Mucosa of descending colon (tissue), 3 donors: ENCODE measurements around the gene STK32C. TPM values are rescaled to one million over a fixed set of nuclear protein-coding genes. Genes with fewer than 3 reads are reported as not detected.

Source experiments
- ATAC-seq: fragments of 200-7000 bp; cut with Tn5 transposase; one replicate; pipeline ENCODE4 v1.9.1; 2020; ENCODE audit warnings: mild to moderate bottlenecking, moderate library complexity
- DNase-seq, 3 donors: peaks; one replicate each; pipeline ENCODE4 v3.0.0-alpha.2; 2020
- H3K36me3 ChIP-seq: fragments of 200-600 bp; one replicate; pipeline ENCODE4 v1.8.0; 2021; ENCODE audit warnings: low read depth, mild to moderate bottlenecking
- H3K4me1 ChIP-seq: fragments of 200-600 bp; one replicate; pipeline ENCODE4 v1.8.0; 2021; ENCODE audit warnings: low read depth, mild to moderate bottlenecking
- H3K4me3 ChIP-seq: fragments of 200-600 bp; one replicate; pipeline ENCODE4 v1.8.0; 2021; ENCODE audit warnings: mild to moderate bottlenecking
- H3K9me3 ChIP-seq: fragments of 200-600 bp; one replicate; pipeline ENCODE4 v1.8.0; 2021; ENCODE audit warnings: mild to moderate bottlenecking
- intact Hi-C, 2 donors: fragments of 100-400 bp; cut with DNase I in 1 of 2; cut with micrococcal nuclease in 1 of 2; formaldehyde crosslinking; loops; one replicate each; pipeline versions ENCODE4 v1.11.0 to v1.11.1; 2022; cut with DNase I, micrococcal nuclease
- total RNA-seq, 3 donors: library from RNA; stranded (reverse); fragmentation: NEBNext Ultra II Directional in 2 of 3; extraction: Animal tissue kit (Norgen Biotek cat#: 25700) in 2 of 3; gene quantifications; one replicate each; pipeline versions ENCODE4 v1.2.1 to v1.2.4, GENCODE V29; 2021 to 2023
- TF ChIP-seq, protein P1 (sequence below): fragments of 200-600 bp; IDR thresholded peaks from one replicate; pipeline ENCODE4 v1.8.0; 2022; ENCODE audit warnings: antibody characterized with exemption, mild to moderate bottlenecking
- donor health status: DM: no; HTN: no; CAD: no; lungs with moderate emphysema.
- donor health status: DM: no; HTN: no; CAD: no.
- donor health status: DM: no; HTN: yes; CAD: no.

STK32C gene
- total RNA-seq, 3 donors from 2014 or later = 4.5 to 11.5 (median 11.1) TPM

DNA sequence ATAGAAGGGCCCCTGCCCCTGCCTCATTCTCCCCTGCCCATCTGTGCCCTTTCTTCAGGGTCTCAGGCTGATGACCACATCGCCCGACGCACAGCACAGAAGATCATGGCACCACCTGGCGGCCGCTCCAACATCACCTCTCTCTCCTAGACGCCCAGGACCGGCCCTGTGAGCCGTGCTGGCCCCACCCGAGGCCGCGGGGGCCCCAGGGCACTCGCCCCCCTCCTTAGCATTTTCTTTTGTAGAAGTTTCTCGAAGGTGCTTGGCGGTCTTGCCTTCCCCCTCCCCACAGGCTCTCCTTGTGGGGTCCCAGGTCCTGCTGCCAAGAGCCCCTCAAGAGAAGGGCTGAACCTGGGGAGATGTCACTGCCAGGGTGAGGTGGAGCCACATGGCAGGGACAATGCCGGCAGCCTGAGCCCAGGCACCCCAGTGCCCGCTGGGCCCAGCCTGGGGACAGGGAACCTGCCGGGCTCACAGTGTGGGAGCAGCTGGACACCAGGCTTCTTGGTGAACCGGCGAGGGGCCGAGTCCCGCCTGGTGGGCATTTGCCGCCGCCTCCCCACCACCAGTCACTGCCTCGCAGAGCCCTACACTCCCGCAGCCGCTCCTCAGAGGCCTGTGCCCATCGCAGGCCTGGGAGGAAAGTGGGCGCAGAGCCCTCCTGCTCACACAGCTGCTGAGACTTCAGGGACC lies 102.8 kb downstream of the STK32C start:
- DNase-seq (no peak), ATAC-seq (no peak)
- no peaks in the 10 kb centered on the region for H3K4me1 ChIP-seq
- H3K4me3 ChIP-seq = no peak overlapping the region
- TF ChIP-seq, protein P1, sequence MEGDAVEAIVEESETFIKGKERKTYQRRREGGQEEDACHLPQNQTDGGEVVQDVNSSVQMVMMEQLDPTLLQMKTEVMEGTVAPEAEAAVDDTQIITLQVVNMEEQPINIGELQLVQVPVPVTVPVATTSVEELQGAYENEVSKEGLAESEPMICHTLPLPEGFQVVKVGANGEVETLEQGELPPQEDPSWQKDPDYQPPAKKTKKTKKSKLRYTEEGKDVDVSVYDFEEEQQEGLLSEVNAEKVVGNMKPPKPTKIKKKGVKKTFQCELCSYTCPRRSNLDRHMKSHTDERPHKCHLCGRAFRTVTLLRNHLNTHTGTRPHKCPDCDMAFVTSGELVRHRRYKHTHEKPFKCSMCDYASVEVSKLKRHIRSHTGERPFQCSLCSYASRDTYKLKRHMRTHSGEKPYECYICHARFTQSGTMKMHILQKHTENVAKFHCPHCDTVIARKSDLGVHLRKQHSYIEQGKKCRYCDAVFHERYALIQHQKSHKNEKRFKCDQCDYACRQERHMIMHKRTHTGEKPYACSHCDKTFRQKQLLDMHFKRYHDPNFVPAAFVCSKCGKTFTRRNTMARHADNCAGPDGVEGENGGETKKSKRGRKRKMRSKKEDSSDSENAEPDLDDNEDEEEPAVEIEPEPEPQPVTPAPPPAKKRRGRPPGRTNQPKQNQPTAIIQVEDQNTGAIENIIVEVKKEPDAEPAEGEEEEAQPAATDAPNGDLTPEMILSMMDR = no peak
- intact Hi-C loops = no loop called here
- no peaks in the 10 kb centered on the region for H3K36me3 ChIP-seq
- H3K9me3 ChIP-seq = no peaks in the 10 kb centered on the region

GRCh38 chr10:132204078-132204780 lies 103.5 kb downstream of the STK32C start:
- TF ChIP-seq, protein P1 = no peak
- DNase-seq (peak in 1 of 3 donors; percentile 40), ATAC-seq (no peak)
- intact Hi-C loops = no loop called here
- Histone ChIP-seq H3K4me1 (no peaks in the 10 kb centered on the region), H3K4me3 (no peak overlapping the region), H3K9me3 (no peaks in the 10 kb centered on the region), H3K36me3 (no peaks in the 10 kb centered on the region)

DNA sequence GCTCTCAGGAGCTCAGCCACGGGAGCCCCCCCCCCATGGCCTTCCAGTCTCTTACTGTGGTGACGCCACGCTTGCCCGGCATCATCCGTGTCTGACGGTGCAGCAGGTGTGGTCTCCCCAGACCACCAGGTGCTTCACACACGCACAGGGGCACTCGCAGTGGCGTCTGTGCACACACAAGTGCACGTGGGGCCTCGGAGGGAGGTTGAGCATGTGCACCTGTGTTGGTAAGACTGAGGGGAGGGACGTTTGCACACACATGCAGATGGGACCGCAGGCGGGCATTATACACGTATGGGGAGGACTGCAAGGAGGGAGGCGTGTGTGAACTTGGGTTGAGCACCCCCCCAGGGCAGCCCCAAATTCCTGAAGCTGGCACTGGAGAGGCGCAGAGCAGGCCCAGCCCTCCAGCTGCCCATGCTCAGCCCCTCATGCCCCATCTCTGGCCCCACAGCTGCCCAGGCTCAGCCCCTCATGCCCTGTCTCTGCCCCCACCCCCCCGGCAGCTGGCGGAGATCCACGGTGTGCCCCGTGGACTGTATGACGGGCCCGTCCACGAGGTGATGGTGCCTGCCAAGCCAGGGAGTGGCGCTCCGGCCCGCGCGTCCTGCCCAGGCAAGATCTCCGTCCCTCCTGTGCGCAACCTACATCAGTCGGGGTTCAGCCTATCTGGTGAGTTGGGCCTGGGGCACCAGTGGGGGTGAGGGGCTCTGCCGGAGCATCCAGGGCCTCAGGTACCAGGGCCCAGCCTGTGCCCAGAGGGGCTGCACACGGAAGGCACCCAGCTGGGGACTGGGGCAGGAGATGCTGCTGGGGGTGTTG lies 104.3 kb downstream of the STK32C start:
- DNase-seq (peak in 1 of 3 donors; percentile 49), ATAC-seq (no peak)
- no peak overlapping the region for H3K4me3 ChIP-seq
- no peaks in the 10 kb centered on the region for H3K9me3 ChIP-seq
- no peaks in the 10 kb centered on the region for H3K36me3 ChIP-seq
- H3K4me1 ChIP-seq = no peaks in the 10 kb centered on the region
- intact Hi-C loops = no loop called here
- TF ChIP-seq, protein P1 = no peak

DNA sequence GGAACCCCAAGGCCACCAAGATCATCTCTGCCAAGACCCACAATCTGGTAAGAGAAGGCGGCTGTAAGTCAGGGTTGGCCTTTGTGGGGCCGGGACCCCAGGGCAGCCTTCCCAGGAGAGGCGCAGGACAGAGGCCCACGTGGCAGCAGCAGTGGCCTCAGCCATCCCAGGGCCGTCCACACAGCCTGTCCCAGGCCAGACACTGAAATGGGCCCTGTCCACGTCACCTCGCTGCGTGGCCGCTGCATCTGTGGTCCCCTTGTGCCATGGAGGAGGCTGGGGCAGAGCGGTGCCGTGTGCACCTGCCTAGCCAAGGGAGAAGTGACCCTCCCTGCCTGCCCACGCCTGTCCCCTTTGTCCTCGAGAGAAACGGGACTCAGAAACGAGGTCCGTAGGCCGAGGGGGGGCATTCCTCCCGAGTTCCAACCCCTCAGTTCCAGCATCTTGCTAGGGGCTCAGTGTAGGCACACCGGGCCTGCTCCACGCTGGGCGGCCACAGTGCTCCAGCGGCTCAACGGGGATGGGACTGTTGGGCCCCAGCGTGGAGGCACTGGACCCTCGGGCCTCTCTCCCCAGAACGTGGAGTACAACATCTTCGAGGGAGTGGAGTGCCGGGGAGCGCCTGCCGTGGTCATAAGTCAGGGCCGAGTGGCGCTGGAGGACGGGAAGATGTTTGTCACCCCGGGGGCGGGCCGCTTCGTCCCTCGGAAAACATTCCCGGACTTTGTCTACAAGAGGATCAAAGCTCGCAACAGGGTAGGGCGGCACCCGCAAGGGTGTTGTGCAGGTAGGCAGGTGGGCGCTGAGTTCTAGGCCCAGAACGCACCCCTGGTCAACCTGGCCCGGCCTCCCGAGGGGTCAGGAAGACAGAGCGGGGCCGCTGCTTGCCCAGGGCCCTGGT lies 105.4 kb downstream of the STK32C start:
- Histone ChIP-seq H3K36me3 (no peaks in the 10 kb centered on the region), H3K4me1 (no peaks in the 10 kb centered on the region), H3K9me3 (no peaks in the 10 kb centered on the region), H3K4me3 (no peak overlapping the region)
- TF ChIP-seq, protein P1 = no peak
- no peak for ATAC-seq
- intact Hi-C loops = no loop called here
- peak in 1 of 3 donors; percentile 46 for DNase-seq
